K562 (cell line): ENCODE measurements around the gene DEPDC1. TPM values are rescaled to one million over a fixed set of nuclear protein-coding genes. Genes with fewer than 3 reads are reported as not detected.

Experiments used
- ATAC-seq: fragments of 200-7000 bp; cut with Tn5 transposase; 3 replicates; pipeline ENCODE4 v1.9.1; 2020; ENCODE audit warnings: moderate library complexity
- BruUV-seq: library from RNA; stranded (reverse); fragments of 400-500 nt; replicated peaks from 2 replicates; lab custom pipeline; 2021; lab: Mats Ljungman, UMichigan
- CTCF ChIA-PET: fragments of 300-600 bp; formaldehyde crosslinking; extraction: SDS; loops from one replicate; lab custom pipeline; 2021; ENCODE audit warnings: low intra/inter-chr PET ratio; lab: Yijun Ruan, JAX
- POLR2A ChIA-PET: fragments of 300-600, 350-650 bp; sonication (Branson Sonifier 250); formaldehyde crosslinking; extraction: SDS; loops from one replicate; lab custom pipeline; 2021; ENCODE audit warnings: antibody characterized with exemption, inconsistent platforms; lab: Yijun Ruan, JAX
- DNase-seq, 4 experiments: peaks; one replicate each; pipeline versions ENCODE4 v3.0.0 to v3.0.0-alpha.2; 2011 to 2018; ENCODE audit warnings: low spot score in 3 of 4, mixed read lengths in 3 of 4; ENCODE audit errors: extremely low read depth in 1 of 4
- FAIRE-seq: peaks from 2 replicates; lab custom pipeline; 2011; peaks lifted over from hg19 to GRCh38; lab: Jason Lieb, UNC
- H2AFZ ChIP-seq: 2 replicates; pipeline ENCODE4 v1.6.0; 2011; ENCODE audit warnings: low read depth, low read length, control low read depth, inconsistent platforms
- H3K27ac ChIP-seq: fragments of 200-600 bp; 3 replicates; pipeline ENCODE4 v1.8.0; 2011; ENCODE audit warnings: low read depth, mild to moderate bottlenecking, control low read depth, inconsistent platforms, low read length, moderate library complexity, mixed read lengths; ENCODE audit errors: extremely low read depth
- H3K27me3 ChIP-seq, 2 experiments: fragments of 300-600 bp in 1 of 2; 2 replicates in 1 of 2; 3 replicates in 1 of 2; pipeline versions ENCODE4 v1.6.0 to v1.8.0; 2011; ENCODE audit warnings: inconsistent platforms in 2 of 2, low read length in 2 of 2, mild to moderate bottlenecking in 1 of 2, mixed read lengths in 1 of 2, moderate library complexity in 1 of 2; ENCODE audit not compliant: control insufficient read depth in 2 of 2, insufficient read depth in 2 of 2
- H3K36me3 ChIP-seq: fragments of 300-600 bp; 3 replicates; pipeline ENCODE4 v1.8.0; 2011; ENCODE audit warnings: mild to moderate bottlenecking, low read length, inconsistent platforms; ENCODE audit not compliant: control insufficient read depth, insufficient read depth
- H3K4me1 ChIP-seq, 2 experiments: fragments of 200-600 bp in 1 of 2; replicated peaks in 1 of 2; 2 replicates in 1 of 2; 3 replicates in 1 of 2; pipeline versions ENCODE4 v1.5.1 to v1.8.0; 2011; ENCODE audit warnings: inconsistent platforms in 2 of 2, low read length in 2 of 2, mild to moderate bottlenecking in 1 of 2, mixed read lengths in 1 of 2, moderate library complexity in 1 of 2; ENCODE audit not compliant: control insufficient read depth in 2 of 2, insufficient read depth in 2 of 2
- H3K4me2 ChIP-seq: 2 replicates; pipeline ENCODE4 v1.6.1; 2011; ENCODE audit warnings: low read length, control low read depth, inconsistent platforms, mixed read lengths; ENCODE audit not compliant: insufficient read depth
- H3K4me3 ChIP-seq: fragments of 200-600 bp; sonication (generic), shearing (Covaris generic); 2 replicates; pipeline ENCODE4 v1.5.1; 2016; ENCODE audit warnings: control low read depth, inconsistent platforms
- H3K79me2 ChIP-seq: fragments of 200-600 bp; 3 replicates; pipeline ENCODE4 v1.8.0; 2011; ENCODE audit warnings: low read length, inconsistent platforms; ENCODE audit not compliant: control insufficient read depth, insufficient read depth
- H3K9ac ChIP-seq, 2 experiments: 2 replicates each; pipeline versions ENCODE4 v1.6.0 to v1.6.1; 2011; ENCODE audit warnings: low read depth in 2 of 2, low read length in 2 of 2, control low read depth in 1 of 2, inconsistent platforms in 1 of 2, mild to moderate bottlenecking in 1 of 2, mixed read lengths in 1 of 2; ENCODE audit not compliant: insufficient read depth in 1 of 2
- H3K9me1 ChIP-seq: one replicate; pipeline ENCODE4 v1.6.0; 2011; ENCODE audit warnings: inconsistent platforms, mild to moderate bottlenecking, low read length, moderate library complexity; ENCODE audit not compliant: control insufficient read depth, insufficient read depth
- H3K9me3 ChIP-seq: replicated peaks from 2 replicates; pipeline ENCODE4 v1.5.1; 2011; ENCODE audit warnings: low read depth, low read length, inconsistent platforms; ENCODE audit not compliant: control insufficient read depth, insufficient read depth
- H4K20me1 ChIP-seq: replicated peaks from 2 replicates; pipeline ENCODE4 v1.6.1; 2011; ENCODE audit warnings: low read length, inconsistent platforms, mixed read lengths; ENCODE audit not compliant: control insufficient read depth, insufficient read depth
- E2F4 ChIP-seq: sonication (generic); formaldehyde crosslinking; IDR thresholded peaks from 2 replicates; pipeline ENCODE4 v1.8.0; 2022; ENCODE audit warnings: mild to moderate bottlenecking, low read depth, missing genetic modification reagents
- GTF3C2 ChIP-seq: IDR thresholded peaks from 3 replicates; pipeline ENCODE4 v1.6.1; 2011; ENCODE audit warnings: borderline replicate concordance, mild to moderate bottlenecking, moderate library complexity; ENCODE audit not compliant: insufficient read length; ENCODE audit errors: extremely low read depth
- HDGF ChIP-seq: fragments of 450-650 bp; IDR thresholded peaks from 2 replicates; pipeline ENCODE4 v1.6.1; 2016
- HMGN3 ChIP-seq: IDR thresholded peaks from 2 replicates; pipeline ENCODE4 v1.6.1; 2011; ENCODE audit warnings: borderline replicate concordance, low read depth, mild to moderate bottlenecking, mixed read lengths, low read length; ENCODE audit not compliant: insufficient read length; ENCODE audit errors: extremely low read depth
- MLX ChIP-seq, 2 experiments: fragments of 450-650 bp in 1 of 2; sonication (generic) in 1 of 2; formaldehyde crosslinking; conservative IDR thresholded peaks; 2 replicates each; pipeline versions ENCODE4 v1.4.0 to v1.8.1; 2020 to 2022; ENCODE audit warnings: mild to moderate bottlenecking in 1 of 2, missing genetic modification reagents in 1 of 2
- MXI1 ChIP-seq: IDR thresholded peaks from 2 replicates; pipeline ENCODE4 v1.6.1; 2011; ENCODE audit warnings: low read depth, mild to moderate bottlenecking, improper control_type of control experiment, low read length
- NCOR1 ChIP-seq: fragments of 450-650 bp; IDR thresholded peaks from 2 replicates; pipeline ENCODE4 v1.6.1; 2016; ENCODE audit warnings: mild to moderate bottlenecking, moderate library complexity
- RAD51 ChIP-seq: fragments of 450-650 bp; IDR thresholded peaks from 2 replicates; pipeline ENCODE4 v1.7.1; 2016; ENCODE audit warnings: low read depth, mild to moderate bottlenecking, borderline replicate concordance
- RBM14 ChIP-seq: fragments of 200-400 bp; formaldehyde crosslinking; IDR thresholded peaks from 2 replicates; pipeline ENCODE4 v1.6.1; 2018; ENCODE audit warnings: low read depth, mild to moderate bottlenecking, low read length, moderate library complexity, borderline replicate concordance; ENCODE audit not compliant: insufficient read depth
- RFX7 ChIP-seq: fragments of 250-450 bp; sonication (Bioruptor Pico); IDR thresholded peaks from 2 replicates; pipeline ENCODE4 v1.5.1; 2021; ENCODE audit warnings: mild to moderate bottlenecking
- TSHZ1 ChIP-seq: fragments of 250-450 bp; sonication (Bioruptor Pico); IDR thresholded peaks from 2 replicates; pipeline ENCODE4 v1.4.0; 2020; ENCODE audit warnings: mild to moderate bottlenecking, moderate library complexity
- ZNF140 ChIP-seq: fragments of 250-450 bp; sonication (Bioruptor Pico); IDR thresholded peaks from 2 replicates; pipeline ENCODE4 v1.8.0; 2021; ENCODE audit warnings: moderate library complexity, mild to moderate bottlenecking, inconsistent platforms
- WGBS: fragments of 100-300 bp; shearing (Covaris generic); methylation state at CpG from one replicate; pipeline ENCODE4 v1.1.6; 2016; ENCODE audit warnings: low coverage, mixed read lengths; ENCODE audit not compliant: insufficient coverage; ENCODE audit errors: missing lambda C conversion rate; 5-methylcytosine and 5-hydroxymethylcytosine counted together
- in situ Hi-C: fragments of 300-500 bp; cut with MboI; formaldehyde crosslinking; loops from 4 replicates; pipeline ENCODE4 v1.15.0; 2018; ENCODE audit warnings: inconsistent platforms, mixed read lengths
- intact Hi-C: fragments of 100-400 bp; cut with micrococcal nuclease; formaldehyde crosslinking; loops from 2 replicates; pipeline ENCODE4 v1.14.2; 2022
- polyA plus RNA-seq, 8 experiments: library from polyadenylated mRNA; depleted of rRNA in 4 of 8; stranded (reverse) in 5 of 8; unstranded in 3 of 8; fragments of >200 nt; fragmentation: Nextera tagmentation in 2 of 8; fragmentation: Illumina TruSeq in 1 of 8; extraction: Ambion mirVana in 2 of 8; extraction: Trizol in 1 of 8; gene quantifications; 2 replicates each; pipeline versions ENCODE4 v1.2.1 to v1.2.3, GENCODE V29; 2011 to 2014; ENCODE audit warnings: inconsistent platforms in 1 of 8, missing spikeins in 1 of 8
- total RNA-seq, 7 experiments: library from RNA; depleted of rRNA in 6 of 7; stranded (reverse); fragments of >200 nt in 6 of 7; fragmentation: Illumina TruSeq in 2 of 7; extraction: Trizol in 2 of 7; gene quantifications; 2 replicates each; pipeline versions ENCODE4 v1.2.1 to v1.2.3, GENCODE V29; 2011 to 2021; ENCODE audit warnings: low replicate concordance in 1 of 7

Gene DEPDC1
- total and polyA plus RNA-seq, 9 of the 15 experiments (the other 6 are each of a cell fraction or from before 2014, with no cell fraction given) = 9.9 to 28.3 (median 17.8) TPM

- no TSS peak for BruUV-seq
- 0% methylated on average over 4 of the region's 4 CpGs for WGBS
- H3K36me3 ChIP-seq = no peaks in the 10 kb centered on the region
- H3K79me2 ChIP-seq = no peaks in the 10 kb centered on the region
- DNase-seq (no peak), ATAC-seq (no peak), FAIRE-seq (no peak)
- H3K9ac ChIP-seq = no peak overlapping the region
- no peaks in the 10 kb centered on the region; a peak in 1 of 5 replicates for H3K27me3 ChIP-seq
- H3K9me3 ChIP-seq = no peaks in the 10 kb centered on the region
- no peaks in the 10 kb centered on the region for H3K9me1 ChIP-seq
- H3K4me2 ChIP-seq = no peak overlapping the region
- H4K20me1 ChIP-seq = no peaks in the 10 kb centered on the region
- no peaks in the 10 kb centered on the region for H3K4me1 ChIP-seq
- H3K4me3 ChIP-seq = no peak overlapping the region
- intact Hi-C loops = loop anchor here (5.0 kb wide), 1 partner anchor 320 kb away; no protein-coding TSS in a partner anchor
- TF ChIP-seq E2F4 (CRISPR knock-in tag) (no peak), RBM14 (no peak), RAD51 (no peak), HMGN3 (no peak), RFX7 (CRISPR knock-in tag) (no peak), HDGF (no peak), TSHZ1 (CRISPR knock-in tag) (no peak), MXI1 (no peak), ZNF140 (CRISPR knock-in tag) (no peak), GTF3C2 (no peak), MLX (CRISPR knock-in tag; conservative IDR thresholded peaks at IDR 0.05) (no peak), NCOR1 (no peak)
- TF ChIP-seq, all 486 proteins: peak for 0
- Histone ChIP-seq H2AFZ (no peak overlapping the region), H3K27ac (no peak overlapping the region)
- ChIA-PET POLR2A (no interaction called here), CTCF (no interaction called here)
- in situ Hi-C loops = no loop called here
These were observed 54.9 kb downstream of the DEPDC1 start for GRCh38 chr1:68442006-68442405.
